ENCODE measurements around the gene CEP112.

The CEP112 gene

DNA sequence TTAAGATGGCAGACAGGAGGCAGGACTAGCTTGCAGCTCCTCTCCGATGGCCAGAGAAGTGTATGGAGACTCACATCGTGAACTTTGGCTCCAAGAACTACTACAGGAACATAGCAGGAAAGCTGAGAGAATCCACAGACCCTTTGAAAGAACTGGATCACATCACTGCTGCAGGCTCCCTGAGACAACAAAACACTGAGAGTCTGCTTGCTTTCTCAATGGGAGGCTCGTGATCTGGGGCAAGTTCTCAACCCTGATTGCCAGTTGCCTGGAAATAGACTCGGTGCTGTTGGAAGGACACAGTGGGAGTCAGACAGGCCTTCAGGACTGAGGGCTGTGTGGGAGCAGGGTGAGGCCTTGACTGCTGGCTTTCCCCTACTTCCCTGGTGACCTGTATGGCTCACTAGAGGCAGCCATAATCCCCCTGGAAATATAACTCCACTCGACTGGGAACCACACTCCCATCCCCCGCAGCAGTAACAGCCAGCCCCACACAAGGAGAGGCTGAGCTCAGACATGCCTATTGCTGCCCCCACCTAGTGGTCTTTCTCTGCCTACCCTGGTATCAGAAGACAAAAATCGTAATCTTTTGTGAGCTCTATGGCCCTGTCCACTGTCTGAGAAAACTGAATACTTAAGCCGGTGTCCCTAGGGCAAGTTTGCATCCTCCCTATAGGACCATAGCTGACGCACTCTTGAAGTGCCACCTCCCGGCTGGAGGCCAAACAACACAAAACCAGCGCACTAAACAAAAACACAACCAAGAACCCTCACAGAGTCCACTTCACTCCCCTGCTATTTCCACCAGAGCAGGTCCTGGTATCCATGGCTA is 238.4 kb downstream of the CEP112 start:
- H3K27ac ChIP-seq: no peak overlapping the region

DNA sequence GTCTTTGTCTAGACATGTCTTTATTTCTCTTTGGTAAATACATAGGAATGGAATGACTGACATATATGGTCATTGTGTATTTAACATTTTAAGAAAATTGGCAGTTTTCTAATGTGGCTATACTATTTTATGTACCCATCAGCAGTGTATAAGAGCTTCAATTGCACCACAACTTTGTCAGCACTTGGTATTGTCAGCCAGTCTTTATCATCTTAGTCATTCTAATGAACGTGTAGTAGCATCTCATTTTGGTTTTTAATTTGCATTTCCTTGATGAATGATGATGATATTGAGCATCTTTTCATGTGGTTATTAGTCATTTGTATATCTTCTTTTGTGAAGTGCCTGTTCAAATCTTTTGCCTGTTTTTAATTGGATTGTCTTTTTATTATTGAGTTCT is 239.3 kb downstream of the CEP112 start:
- TF ChIP-seq, protein P1, sequence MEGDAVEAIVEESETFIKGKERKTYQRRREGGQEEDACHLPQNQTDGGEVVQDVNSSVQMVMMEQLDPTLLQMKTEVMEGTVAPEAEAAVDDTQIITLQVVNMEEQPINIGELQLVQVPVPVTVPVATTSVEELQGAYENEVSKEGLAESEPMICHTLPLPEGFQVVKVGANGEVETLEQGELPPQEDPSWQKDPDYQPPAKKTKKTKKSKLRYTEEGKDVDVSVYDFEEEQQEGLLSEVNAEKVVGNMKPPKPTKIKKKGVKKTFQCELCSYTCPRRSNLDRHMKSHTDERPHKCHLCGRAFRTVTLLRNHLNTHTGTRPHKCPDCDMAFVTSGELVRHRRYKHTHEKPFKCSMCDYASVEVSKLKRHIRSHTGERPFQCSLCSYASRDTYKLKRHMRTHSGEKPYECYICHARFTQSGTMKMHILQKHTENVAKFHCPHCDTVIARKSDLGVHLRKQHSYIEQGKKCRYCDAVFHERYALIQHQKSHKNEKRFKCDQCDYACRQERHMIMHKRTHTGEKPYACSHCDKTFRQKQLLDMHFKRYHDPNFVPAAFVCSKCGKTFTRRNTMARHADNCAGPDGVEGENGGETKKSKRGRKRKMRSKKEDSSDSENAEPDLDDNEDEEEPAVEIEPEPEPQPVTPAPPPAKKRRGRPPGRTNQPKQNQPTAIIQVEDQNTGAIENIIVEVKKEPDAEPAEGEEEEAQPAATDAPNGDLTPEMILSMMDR (conservative IDR thresholded peaks at IDR 0.05): no peak
- H3K27ac ChIP-seq: no peak overlapping the region

More for the DNA sequence above, 238.4 kb downstream of the CEP112 start:
- TF ChIP-seq, protein P1 (conservative IDR thresholded peaks at IDR 0.05): no peak

DNA sequence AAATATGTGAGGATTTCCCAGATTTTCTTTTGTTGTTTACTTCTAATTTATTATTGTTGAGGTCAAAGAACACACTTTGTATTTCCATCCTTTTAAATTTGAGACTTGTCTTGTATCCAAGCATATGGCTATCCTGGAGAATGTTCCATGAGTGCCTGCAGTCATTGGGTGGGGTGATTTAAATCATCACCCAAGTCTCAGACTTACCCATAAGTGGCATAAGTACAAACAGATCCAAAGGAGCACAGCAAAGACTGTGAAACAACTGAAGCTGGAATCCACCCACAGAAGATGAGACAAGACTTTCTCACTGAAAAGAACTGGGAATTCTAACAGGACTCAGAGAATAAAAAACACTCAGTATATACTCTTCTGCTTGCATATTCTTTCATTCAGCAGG is 239.9 kb downstream of the CEP112 start:
- no peak overlapping the region for H3K27ac ChIP-seq
- TF ChIP-seq, protein P1 (conservative IDR thresholded peaks at IDR 0.05): no peak

DNA sequence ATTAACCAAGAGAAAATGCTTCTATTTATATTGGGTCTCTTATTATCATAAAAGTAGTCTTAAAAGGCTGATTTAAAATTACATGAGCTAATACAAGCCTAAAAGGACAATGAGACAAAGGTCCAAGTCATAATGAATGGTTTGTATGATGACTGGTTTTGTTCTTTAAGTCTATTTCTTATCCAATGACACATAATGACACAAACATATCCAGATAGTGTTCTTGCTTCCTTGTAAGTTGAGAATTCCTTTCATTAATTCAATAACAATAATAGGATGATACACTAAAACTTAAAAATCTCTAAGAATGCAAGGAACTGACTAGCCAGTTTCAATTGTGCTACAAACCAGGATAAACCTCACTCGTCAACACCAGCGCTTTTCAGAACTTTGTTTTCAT is 244.1 kb downstream of the CEP112 start:
- TF ChIP-seq, protein P1 (conservative IDR thresholded peaks at IDR 0.05): no peak
- no peak overlapping the region for H3K27ac ChIP-seq

DNA sequence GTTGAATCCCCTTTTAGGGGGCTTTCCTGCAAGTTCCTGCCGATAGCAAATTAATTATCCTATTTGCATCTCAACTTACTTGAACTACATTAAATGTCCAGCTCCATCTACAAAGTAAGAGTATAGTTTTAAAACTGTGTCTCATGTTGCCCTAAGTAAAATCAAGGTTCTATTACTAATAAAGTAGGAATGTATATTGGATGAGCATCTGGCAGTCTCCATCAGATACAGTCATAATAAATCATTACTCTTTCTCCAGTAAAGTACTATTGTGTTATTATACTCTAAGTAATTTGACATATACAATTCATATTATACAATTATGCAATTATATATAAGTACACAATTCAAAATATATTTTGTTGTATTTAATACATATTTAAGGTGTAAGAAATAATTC is 249.3 kb downstream of the CEP112 start:
- TF ChIP-seq, protein P1 (conservative IDR thresholded peaks at IDR 0.05): no peak
- peak overlapping the region; percentile 31 for H3K27ac ChIP-seq

DNA sequence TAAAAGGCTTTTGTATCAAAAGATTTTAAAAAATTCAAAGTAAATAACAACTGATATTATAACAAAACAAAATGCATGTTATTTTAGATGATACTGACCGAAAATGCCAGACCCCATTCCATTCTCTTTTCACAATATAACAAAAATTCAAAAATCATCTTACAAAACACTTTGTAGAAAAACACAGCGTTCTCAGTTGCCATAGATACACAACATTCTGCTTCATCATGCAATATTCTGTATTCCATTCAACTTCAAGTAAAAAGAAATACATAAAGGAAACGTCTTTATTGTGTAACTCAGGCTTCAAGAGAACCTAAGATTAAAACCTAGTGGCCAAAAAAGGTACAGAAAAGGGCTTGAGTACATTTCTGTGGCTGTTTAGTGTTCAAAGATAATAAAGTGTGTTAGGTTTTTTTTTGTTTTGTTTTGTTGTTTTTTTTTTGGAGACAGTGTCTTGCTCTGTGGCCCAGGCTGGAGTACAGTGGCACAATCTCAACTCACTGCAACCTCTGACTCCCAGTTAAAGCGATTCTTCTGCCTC is 250.5 kb downstream of the CEP112 start:
- H3K27ac ChIP-seq: no peak overlapping the region
- TF ChIP-seq, protein P1 (conservative IDR thresholded peaks at IDR 0.05): no peak; the same call in 1 of the 2 replicates

DNA sequence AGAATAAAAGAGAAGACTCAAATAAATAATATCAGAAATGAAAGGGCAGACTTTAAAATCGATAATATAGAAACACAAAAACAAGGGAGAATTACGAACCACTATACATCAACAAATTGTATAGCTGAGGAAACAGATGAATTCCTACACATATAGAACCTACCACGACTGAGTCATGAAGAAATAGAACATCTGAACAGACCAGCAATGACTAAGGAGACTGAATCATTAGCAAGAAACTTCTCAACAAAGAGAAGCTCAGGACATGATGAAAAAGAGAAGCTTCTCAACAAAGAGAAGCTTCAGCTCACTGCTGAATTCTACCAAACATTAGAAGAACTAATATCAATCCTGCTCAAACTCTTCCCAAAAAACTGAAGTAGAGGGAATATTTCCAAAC is 255.9 kb downstream of the CEP112 start:
- no peak overlapping the region for H3K27ac ChIP-seq
- TF ChIP-seq, protein P1 (conservative IDR thresholded peaks at IDR 0.05): no peak

All from VCaP (cell line).